PC-3 (cell line): ENCODE measurements around the gene ARHGAP8.

Experiments used
- CTCF ChIP-seq: fragments of 300-600 bp; sonication (generic); conservative IDR thresholded peaks from 2 replicates; pipeline ENCODE4 v1.5.1; 2017; ENCODE audit warnings: antibody characterized with exemption, low read depth, mild to moderate bottlenecking, low read length
- EZH2 ChIP-seq: fragments of 300-600 bp; sonication (generic); IDR thresholded peaks from one replicate; pipeline ENCODE4 v1.6.1; 2017; ENCODE audit warnings: antibody characterized with exemption, mild to moderate bottlenecking, low read length; ENCODE audit not compliant: unreplicated experiment

GRCh38 chr22:44730022-44730393 is 22.4 kb upstream of the ARHGAP8 start:
- no peak for TF ChIP-seq CTCF
- TF ChIP-seq EZH2, result no peak
